GM18517 (cell line): Measurements from ENCODE around the gene SERPINB3.
"Not testable (repeated sequence)": the region's sequence is repeated elsewhere in the genome, so short reads cannot be mapped to it uniquely, and the experiment has no call there.

Experiments used
- ATAC-seq: cut with Tn5 transposase; IDR thresholded peaks from one replicate; pipeline ENCODE4 v1.9.1; 2021; ENCODE audit warnings: mild to moderate bottlenecking, moderate library complexity; ENCODE audit not compliant: unreplicated experiment

Gene SERPINB3

DNA sequence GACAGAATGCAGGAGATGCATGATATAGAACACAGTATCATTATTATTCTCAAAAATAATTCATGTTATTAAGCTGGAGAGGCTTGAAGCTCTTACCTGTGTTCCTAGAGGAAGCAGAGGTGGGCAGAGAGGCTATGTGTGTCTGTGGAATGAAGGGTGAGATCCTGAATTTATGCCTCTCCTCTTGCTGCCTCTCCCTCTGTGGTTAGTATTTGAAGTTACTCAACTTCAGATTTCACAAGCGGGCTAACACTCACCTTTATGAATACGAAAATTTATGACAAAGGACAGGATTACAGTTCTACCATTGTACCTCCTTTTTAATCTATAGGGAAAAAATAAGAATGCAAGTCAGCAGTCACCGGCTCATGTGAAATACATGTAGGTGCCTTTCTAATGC is at the start of gene SERPINB3:
SERPINB3 (minus strand) TSS at position 144 of the 400 bp plus-strand sequence. CDS start 677 bp downstream, outside the sequence.
- ATAC-seq, result not testable (repeated sequence)

GRCh38 chr18:63708650-63709049 is 47.0 kb upstream of the SERPINB3 start:
- ATAC-seq, result no peak

DNA sequence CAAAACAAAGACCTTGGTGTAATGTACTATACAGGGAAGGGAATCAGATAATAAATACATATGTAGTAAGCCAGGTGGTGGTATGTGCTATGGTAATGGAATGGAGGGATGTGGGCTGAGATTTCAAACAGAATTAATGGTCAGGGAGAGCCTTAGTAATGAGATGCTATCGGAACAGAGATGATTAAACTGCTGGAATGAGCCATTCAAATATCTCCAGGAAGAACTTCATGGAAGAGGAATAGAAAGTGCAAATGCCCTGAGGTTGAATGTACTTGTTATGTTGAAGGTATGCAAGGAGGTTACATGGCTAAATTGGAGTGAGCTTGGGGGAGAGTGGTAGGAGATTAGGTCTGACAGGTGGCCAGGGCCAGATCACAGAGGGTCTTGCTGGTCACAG is 46.1 kb upstream of the SERPINB3 start:
- no peak for ATAC-seq

- ATAC-seq, result no peak
These were observed 43.7 kb upstream of the SERPINB3 start for GRCh38 chr18:63705401-63705800.

- ATAC-seq, result no peak
These were observed 41.0 kb upstream of the SERPINB3 start, which contains the start of gene SERPINB11 for GRCh38 chr18:63702660-63703059. Gene SERPINB11, plus strand, starts transcription at chr18:63702960. Its CDS starts 7,234 bp downstream, at chr18:63710194.

DNA sequence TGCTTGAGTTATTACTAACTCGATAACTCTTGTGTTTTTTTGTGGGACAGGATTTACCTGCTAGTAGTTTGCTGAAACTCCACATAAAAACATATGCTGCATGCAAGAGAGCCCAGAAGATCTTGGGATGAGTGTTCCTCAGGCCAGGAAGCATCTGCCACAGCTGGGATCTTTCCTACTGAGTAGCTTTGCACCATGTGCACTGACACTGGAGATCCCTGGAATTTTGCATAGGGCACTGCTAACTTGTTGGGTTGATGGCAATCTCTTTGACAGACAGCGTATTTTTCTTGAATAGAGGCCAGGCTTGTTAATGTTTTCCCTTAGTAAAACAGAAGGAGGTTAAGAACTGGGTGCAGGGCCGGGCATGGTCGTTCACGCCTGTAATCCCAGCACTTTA is 40.3 kb upstream of the SERPINB3 start:
- no peak for ATAC-seq

- no peak for ATAC-seq
These were observed 38.8 kb upstream of the SERPINB3 start for GRCh38 chr18:63700501-63700900.

GRCh38 chr18:63697097-63697660 is 35.5 kb upstream of the SERPINB3 start:
- ATAC-seq, result no peak

DNA sequence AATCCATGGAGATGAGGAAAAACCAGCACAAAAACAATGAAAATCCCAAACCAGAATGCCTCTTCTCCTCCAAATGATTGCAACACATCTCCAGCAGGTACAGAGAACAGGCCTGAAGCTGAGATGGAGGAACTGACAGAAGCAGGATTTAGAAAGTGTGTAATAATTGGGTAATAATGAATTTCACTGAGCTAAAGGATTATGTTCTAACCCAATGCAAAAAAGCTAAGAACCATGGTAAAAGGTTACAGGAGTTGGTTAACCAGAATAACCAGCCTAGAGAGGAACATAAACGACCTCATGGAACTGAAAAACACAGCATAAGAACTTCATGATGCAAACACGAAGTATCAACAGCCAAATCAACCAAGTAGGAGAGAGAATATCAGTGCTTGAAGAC is 27.4 kb upstream of the SERPINB3 start:
- ATAC-seq, result no peak

DNA sequence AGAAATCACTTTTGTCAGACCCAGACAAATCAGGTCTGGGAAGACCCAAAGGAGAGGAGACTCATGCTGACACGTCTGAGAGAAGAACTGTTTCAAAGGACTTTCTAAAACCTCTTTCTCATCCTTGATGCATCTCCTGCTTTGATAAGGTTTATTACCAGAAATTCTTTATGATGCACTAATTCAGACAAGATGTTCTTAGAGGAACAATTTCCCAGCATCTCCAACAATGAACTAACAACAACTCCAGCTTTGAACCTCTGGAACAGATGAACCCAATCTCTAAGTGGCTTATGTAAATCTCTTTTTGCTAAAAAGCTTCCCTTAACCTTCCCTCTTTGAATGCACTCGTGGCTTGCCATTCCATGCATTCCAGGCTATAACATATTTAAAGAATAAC is 25.2 kb upstream of the SERPINB3 start:
- ATAC-seq, result no peak

- no peak for ATAC-seq
These were observed 23.0 kb upstream of the SERPINB3 start for GRCh38 chr18:63684718-63685117.

DNA sequence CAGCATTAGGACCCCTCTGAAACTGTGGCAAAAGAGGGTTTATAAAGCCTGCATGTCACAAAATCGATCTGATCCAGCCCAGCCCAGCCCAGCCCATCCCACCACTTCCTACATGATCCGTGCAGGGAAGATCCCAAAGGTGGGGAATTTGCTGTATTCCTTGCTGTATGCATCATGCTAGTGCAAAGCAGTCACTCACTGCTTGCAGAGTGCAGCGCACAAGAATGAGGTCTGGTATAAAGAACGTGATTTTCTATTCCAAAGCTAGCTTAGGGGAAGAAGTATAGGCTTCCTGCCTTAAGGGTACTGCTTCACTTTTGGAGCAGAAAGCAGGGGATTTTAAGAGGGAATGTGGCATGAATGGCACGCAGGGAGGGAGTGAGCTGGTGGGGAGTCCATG is 22.2 kb upstream of the SERPINB3 start:
- ATAC-seq, result no peak

DNA sequence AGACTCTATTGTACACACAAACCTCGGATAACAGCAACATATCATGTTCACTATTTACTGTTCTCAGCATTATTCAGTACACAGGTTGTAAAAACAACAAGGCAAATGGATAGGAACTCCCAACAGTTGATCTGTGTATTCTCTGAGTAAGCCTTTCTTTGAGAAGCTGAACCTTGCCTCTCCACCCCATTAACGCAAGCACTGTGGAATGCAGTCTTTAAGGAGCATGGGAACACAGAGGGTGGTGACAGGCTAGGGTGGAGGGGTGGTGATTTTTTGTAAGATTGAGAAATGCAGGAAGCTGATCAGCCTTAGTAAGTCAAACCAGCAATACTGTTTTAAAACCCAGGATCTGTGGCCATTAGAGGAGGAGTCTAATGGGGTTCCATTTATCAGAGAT is 21.5 kb upstream of the SERPINB3 start:
- ATAC-seq, result no peak

DNA sequence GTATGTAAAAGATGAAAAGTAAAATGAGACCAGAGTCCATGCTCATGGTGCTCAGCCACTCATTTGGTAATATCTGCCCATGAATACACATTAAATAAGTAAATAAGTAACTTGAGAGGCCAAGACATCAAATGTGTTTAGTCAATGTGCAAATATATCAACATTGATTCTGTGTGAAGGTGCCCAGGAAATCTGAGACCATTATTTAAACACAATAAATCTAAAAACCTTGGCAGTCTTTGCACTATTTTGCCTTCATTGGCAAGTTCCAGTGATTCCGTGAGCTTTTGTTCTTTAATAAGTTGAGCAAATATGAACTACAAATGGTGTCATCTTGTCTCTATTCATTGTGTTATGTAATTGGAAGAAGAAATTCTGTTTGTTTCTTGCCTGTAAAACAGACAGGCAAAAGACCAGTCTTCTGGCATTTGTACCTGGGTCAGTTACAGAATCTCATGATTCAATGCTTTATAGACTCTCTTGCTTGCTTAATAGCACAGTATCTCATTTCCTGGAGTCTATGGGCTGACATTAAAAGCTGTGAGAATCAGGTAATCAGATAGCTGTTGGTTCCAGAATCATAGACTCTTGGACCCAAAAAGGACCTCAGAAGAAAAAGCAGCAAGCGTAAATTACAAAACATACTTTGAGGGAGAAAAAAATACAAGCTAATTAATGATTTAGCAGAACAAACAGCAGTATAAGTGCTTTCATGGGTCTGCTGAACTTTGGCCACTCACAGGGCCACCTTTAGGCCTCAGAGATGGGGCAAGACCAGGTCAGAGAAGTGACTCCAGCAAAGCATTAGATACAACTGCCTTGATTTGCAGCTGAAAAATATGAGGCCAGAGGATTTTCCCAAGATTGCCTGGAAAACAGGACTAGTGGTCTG is 20.0 kb upstream of the SERPINB3 start:
- no peak for ATAC-seq

DNA sequence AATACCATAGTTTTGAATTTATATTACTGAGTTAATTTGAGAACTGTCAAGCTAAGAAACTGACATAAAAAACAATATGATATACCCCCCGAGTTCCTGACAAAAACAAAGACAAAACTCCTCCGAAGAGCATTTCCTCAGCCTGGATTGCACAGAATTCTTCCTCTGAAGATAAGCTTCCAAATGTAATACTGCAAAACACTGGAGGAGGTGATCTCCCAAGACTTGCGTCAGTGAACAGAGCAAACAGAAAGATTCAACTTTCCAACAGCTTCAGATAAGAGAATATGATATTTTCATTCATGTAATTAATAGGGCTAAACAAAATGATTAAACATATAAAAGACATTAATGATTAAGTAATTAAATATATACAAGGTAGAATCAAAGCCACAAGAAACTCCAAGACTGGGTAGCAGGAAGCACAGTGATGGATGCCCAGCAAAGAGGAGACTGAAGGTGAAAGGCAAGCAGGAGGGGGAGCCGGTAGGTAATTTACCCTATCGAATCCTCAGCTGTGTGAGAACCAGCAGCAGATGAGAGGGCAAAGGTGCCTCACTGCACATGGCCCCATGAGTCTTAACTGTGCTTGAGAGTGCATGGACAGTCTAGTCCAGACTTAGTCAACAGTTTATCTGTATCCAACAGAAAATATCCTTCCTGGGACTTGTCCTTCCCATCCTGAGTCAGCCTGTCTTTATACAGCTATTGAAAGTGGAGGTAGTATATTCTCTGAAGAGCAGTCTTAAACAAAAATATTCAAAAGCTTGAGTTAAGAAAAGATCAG is 18.3 kb upstream of the SERPINB3 start:
- no peak for ATAC-seq

DNA sequence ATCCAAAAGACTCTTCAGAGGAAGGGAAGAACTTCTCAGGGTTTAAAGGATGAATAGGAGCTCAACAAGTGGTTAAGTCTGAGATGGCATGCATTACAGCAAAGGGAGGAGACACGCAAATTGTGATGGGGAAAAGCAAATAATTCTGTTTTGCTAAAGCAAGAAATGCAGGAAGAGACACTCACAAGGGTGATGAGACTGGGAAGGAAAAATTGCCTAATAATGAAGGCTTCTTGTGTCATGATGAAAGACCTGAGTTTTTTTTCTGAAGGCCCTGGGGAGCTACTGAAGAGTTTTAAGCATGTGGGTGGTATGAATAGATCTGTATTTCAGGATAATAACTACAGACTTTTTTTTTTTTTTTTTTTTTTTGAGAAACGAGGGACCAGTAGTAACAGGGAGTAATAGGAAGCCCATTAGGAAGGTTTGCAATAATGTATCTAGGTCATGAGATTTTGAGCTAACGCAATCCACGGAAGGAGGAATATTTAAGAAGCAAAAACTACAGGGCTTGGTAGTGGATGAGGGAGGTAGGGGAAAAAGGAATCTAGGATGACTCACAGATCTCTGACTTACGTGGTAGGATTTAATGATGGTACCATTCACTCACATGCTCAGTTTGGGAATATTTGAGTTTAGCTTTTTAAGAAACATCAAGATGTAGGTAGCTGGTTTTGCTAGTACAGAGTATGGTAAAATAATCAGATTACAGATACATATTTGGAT is 16.0 kb upstream of the SERPINB3 start:
- no peak for ATAC-seq

- no peak for ATAC-seq
These were observed 15.0 kb upstream of the SERPINB3 start for GRCh38 chr18:63676526-63677323.

DNA sequence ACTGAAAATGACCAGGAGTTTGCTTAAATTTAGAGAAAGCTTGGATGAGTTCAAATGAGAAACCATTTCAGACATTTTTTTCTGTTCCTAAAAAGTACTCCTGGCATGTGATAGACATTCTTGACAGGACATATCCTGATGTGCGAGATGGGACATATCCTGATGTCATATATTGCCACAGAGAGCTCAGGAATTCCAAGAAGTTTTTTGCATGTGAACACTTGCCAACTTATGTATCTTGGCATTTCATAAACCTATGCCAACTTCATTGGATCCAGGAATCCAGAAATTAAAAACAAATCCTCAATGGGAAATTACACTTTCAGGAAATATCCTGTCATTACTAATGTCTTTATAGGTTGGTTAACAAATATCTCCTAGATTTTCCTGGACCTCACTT is 2.9 kb upstream of the SERPINB3 start:
- ATAC-seq, result no peak

DNA sequence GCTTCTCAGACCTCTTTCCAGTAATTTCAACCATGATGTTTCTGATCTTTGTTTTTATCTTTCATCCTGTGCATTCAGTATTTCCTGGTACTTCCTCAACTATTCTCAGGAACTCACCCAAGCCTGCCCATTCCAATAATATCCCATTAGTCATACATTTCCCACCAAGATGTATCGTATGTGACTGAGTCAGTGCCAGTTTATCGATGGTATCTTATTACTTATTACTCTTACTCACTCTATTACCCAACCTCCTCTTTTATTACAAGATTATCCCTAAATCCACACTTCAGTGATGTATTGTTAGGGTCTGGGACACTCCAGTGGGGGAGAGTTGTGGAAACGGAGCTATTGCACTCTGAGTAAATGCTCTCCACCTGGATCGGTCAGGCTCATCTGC is 2.8 kb downstream of the SERPINB3 start:
- ATAC-seq, result not testable (repeated sequence)

GRCh38 chr18:63650271-63650670 is 11.4 kb downstream of the SERPINB3 start:
- not testable (repeated sequence) for ATAC-seq
